OCI-LY1 (cell line): Measurements from ENCODE around the gene PAK3.

ENCODE experiments used
- H2AFZ ChIP-seq: fragments of 200-600 bp; sonication (generic), shearing (Covaris generic); 2 replicates; pipeline ENCODE4 v1.6.0; 2014; ENCODE audit warnings: antibody characterized with exemption, mild to moderate bottlenecking, low read length
- H3F3A ChIP-seq: fragments of 200-600 bp; sonication (generic), shearing (Covaris generic); 2 replicates; pipeline ENCODE4 v1.6.0; 2014; ENCODE audit warnings: mild to moderate bottlenecking, antibody characterized with exemption, low read length, moderate library complexity; ENCODE audit not compliant: insufficient read depth
- H3K27ac ChIP-seq: fragments of 200-600 bp; sonication (generic); 2 replicates; pipeline ENCODE4 v1.5.1; 2014; ENCODE audit warnings: low read length, mixed run types, mild to moderate bottlenecking, low read depth; ENCODE audit not compliant: poor library complexity, severe bottlenecking
- H3K27me3 ChIP-seq: fragments of 200-600 bp; sonication (generic); 2 replicates; pipeline ENCODE4 v1.6.0; 2014; ENCODE audit warnings: antibody characterized with exemption, mild to moderate bottlenecking, low read length, moderate library complexity; ENCODE audit not compliant: insufficient read depth
- H3K36me3 ChIP-seq: fragments of 200-600 bp; sonication (generic); 2 replicates; pipeline ENCODE4 v1.6.1; 2014; ENCODE audit warnings: mild to moderate bottlenecking, antibody characterized with exemption, low read length, moderate library complexity, mixed read lengths; ENCODE audit not compliant: insufficient read depth
- H3K4me1 ChIP-seq: fragments of 200-600 bp; sonication (generic); 2 replicates; pipeline ENCODE4 v1.5.1; 2014; ENCODE audit warnings: mild to moderate bottlenecking, low read length, moderate library complexity; ENCODE audit not compliant: insufficient read depth, severe bottlenecking
- H3K4me2 ChIP-seq: fragments of 200-600 bp; sonication (generic), shearing (Covaris generic); 2 replicates; pipeline ENCODE4 v1.6.1; 2014; ENCODE audit warnings: low read length
- H3K4me3 ChIP-seq: fragments of 200-600 bp; sonication (generic); 2 replicates; pipeline ENCODE4 v1.5.1; 2014; ENCODE audit warnings: low read length, low read depth, mild to moderate bottlenecking, mixed read lengths; ENCODE audit not compliant: poor library complexity, severe bottlenecking
- H3K79me2 ChIP-seq: fragments of 200-600 bp; shearing (Covaris generic); 2 replicates; pipeline ENCODE4 v1.6.1; 2016; ENCODE audit warnings: mixed run types, low read length, mixed read lengths; ENCODE audit not compliant: insufficient read depth
- H3K9ac ChIP-seq: fragments of 200-600 bp; sonication (generic), shearing (Covaris generic); 2 replicates; pipeline ENCODE4 v1.6.1; 2014; ENCODE audit warnings: mild to moderate bottlenecking, low read length, mixed read lengths
- H3K9me2 ChIP-seq: fragments of 200-600 bp; sonication (generic), shearing (Covaris generic); 2 replicates; pipeline ENCODE4 v1.6.1; 2014; ENCODE audit warnings: low read depth, mild to moderate bottlenecking, low read length, mixed read lengths
- H3K9me3 ChIP-seq: fragments of 200-600 bp; shearing (Covaris generic); 2 replicates; pipeline ENCODE4 v1.6.1; 2014; ENCODE audit warnings: low read length, mixed read lengths
- H4K20me1 ChIP-seq: fragments of 200-600 bp; sonication (generic), shearing (Covaris generic); 2 replicates; pipeline ENCODE4 v1.6.0; 2016; ENCODE audit warnings: mild to moderate bottlenecking, low read length; ENCODE audit not compliant: insufficient read depth
- EZH2 ChIP-seq: fragments of 200-600 bp; sonication (generic), shearing (Covaris generic); IDR thresholded peaks from 2 replicates; pipeline ENCODE4 v1.8.0; 2017; ENCODE audit warnings: borderline replicate concordance, mixed run types, mild to moderate bottlenecking, antibody characterized with exemption, low read length, moderate library complexity, mixed read lengths
- TF ChIP-seq, protein P1 (sequence below): fragments of 200-600 bp; sonication (generic), shearing (Covaris generic); IDR thresholded peaks from 2 replicates; pipeline ENCODE4 v1.5.1; 2017; ENCODE audit warnings: mild to moderate bottlenecking, antibody characterized with exemption, low read length, moderate library complexity, mixed read lengths

The PAK3 gene

DNA sequence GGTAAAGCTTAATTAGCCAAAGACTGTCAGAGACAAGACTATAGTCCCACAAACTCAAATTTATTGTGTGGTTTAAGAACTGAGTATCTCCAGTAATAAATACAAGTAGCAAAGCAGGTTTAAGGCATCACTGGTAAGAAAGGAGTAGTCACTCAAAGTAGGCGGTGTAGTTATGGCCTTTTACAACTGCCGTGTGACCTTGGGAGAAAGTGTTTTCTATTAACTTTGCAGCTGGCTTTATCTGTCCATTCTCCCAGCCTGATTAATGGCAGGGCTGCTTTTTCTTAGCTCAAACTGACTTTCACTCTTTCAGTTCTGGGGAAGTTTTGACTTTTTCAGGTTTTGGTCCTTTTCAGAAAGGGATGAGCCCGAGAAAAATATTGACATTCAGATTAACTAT is 7.4 kb upstream of the PAK3 start:
- no peaks in the 10 kb centered on the region for H3K27me3 ChIP-seq
- H2AFZ ChIP-seq: no peak overlapping the region
- no peak overlapping the region for H3K27ac ChIP-seq
- no peaks in the 10 kb centered on the region for H3K9me2 ChIP-seq
- H3K4me2 ChIP-seq: no peak overlapping the region
- no peaks in the 10 kb centered on the region for H3K9me3 ChIP-seq
- no peaks in the 10 kb centered on the region for H3K4me1 ChIP-seq
- H3K4me3 ChIP-seq: no peak overlapping the region
- no peaks in the 10 kb centered on the region for H3F3A ChIP-seq
- H3K36me3 ChIP-seq: no peaks in the 10 kb centered on the region
- no peaks in the 10 kb centered on the region for H3K79me2 ChIP-seq
- no peak overlapping the region for H3K9ac ChIP-seq
- no peaks in the 10 kb centered on the region for H4K20me1 ChIP-seq
- no peak for TF ChIP-seq EZH2
- TF ChIP-seq, protein P1, sequence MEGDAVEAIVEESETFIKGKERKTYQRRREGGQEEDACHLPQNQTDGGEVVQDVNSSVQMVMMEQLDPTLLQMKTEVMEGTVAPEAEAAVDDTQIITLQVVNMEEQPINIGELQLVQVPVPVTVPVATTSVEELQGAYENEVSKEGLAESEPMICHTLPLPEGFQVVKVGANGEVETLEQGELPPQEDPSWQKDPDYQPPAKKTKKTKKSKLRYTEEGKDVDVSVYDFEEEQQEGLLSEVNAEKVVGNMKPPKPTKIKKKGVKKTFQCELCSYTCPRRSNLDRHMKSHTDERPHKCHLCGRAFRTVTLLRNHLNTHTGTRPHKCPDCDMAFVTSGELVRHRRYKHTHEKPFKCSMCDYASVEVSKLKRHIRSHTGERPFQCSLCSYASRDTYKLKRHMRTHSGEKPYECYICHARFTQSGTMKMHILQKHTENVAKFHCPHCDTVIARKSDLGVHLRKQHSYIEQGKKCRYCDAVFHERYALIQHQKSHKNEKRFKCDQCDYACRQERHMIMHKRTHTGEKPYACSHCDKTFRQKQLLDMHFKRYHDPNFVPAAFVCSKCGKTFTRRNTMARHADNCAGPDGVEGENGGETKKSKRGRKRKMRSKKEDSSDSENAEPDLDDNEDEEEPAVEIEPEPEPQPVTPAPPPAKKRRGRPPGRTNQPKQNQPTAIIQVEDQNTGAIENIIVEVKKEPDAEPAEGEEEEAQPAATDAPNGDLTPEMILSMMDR: no peak

DNA sequence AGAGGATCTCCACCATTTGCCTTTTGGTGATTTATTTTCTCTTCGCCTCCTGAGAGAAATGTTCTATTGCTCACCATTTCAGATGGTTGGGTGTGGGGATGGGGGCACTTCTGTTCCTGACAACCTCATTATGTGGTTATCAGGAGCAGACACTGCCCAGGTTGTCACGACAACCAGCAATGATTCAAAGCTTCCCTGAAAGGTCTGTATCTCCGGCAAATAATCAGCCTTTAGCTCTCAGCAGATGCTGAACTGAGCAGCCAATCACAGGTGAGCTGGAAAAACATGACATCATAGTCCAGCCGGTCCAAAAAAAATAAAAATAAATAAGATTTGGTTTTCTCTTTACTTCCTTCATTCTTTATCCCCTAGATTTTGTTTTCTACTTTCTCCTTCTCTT is 5.5 kb upstream of the PAK3 start:
- Histone ChIP-seq H3K9ac (no peak overlapping the region), H3K36me3 (no peaks in the 10 kb centered on the region), H2AFZ (no peak overlapping the region), H3K79me2 (no peaks in the 10 kb centered on the region), H3F3A (no peaks in the 10 kb centered on the region), H3K9me3 (no peaks in the 10 kb centered on the region), H3K4me1 (no peaks in the 10 kb centered on the region), H3K4me3 (no peak overlapping the region), H3K4me2 (no peak overlapping the region), H3K9me2 (no peaks in the 10 kb centered on the region), H3K27me3 (no peaks in the 10 kb centered on the region), H3K27ac (no peak overlapping the region), H4K20me1 (no peaks in the 10 kb centered on the region)
- no peak for TF ChIP-seq EZH2
- TF ChIP-seq, protein P1: no peak

DNA sequence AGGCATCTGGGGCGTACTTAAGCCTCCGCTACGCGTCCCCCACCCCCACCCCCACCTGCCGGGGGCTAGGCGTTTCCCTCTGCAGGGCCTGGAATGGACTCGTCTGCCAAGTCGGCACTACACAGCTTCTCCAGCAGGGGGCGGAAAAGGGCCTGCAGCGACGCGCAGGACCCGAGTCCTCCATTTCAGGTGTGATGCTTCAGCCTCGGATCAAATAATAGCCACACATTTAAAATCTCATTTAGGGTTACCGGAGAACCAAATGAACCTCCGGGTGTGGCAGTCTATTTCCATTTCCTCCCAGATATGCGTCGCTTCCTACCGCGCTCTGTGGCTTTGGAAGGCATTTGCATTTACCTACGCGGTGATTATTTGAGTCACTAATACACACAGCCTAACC is 2.9 kb downstream of the PAK3 start:
- Histone ChIP-seq H3K4me1 (no peaks in the 10 kb centered on the region), H3K4me2 (peak overlapping the region; percentile 41; the same call in 1 of the 2 replicates), H3K79me2 (no peaks in the 10 kb centered on the region), H3K27ac (no peak overlapping the region), H3K9me2 (no peaks in the 10 kb centered on the region), H3K36me3 (no peaks in the 10 kb centered on the region), H3K9me3 (no peaks in the 10 kb centered on the region), H3K4me3 (no peak overlapping the region), H3F3A (no peaks in the 10 kb centered on the region), H3K27me3 (no peaks in the 10 kb centered on the region), H3K9ac (no peak overlapping the region), H2AFZ (no peak overlapping the region), H4K20me1 (no peaks in the 10 kb centered on the region)
- no peak for TF ChIP-seq EZH2
- TF ChIP-seq, protein P1: peak; percentile 53
